GM12878 (cell line): Measurements from ENCODE around the gene NCF2.

ENCODE experiments used
- FOXM1 ChIP-seq: IDR thresholded peaks from 2 replicates; pipeline ENCODE4 v1.6.1; 2012; ENCODE audit warnings: low read depth, mild to moderate bottlenecking, inconsistent platforms, low read length, moderate library complexity
- IRF5 ChIP-seq: fragments of 450-650 bp; IDR thresholded peaks from 2 replicates; pipeline ENCODE4 v1.6.1; 2017; ENCODE audit warnings: borderline replicate concordance
- POLR2A ChIP-seq: IDR thresholded peaks from 2 replicates; pipeline ENCODE4 v1.6.1; 2011; ENCODE audit warnings: low read depth, mild to moderate bottlenecking, low read length
- RFX5 ChIP-seq: IDR thresholded peaks from 2 replicates; pipeline ENCODE4 v1.6.1; 2011; ENCODE audit warnings: low read depth, low read length, improper control_type of control experiment
- SP1 ChIP-seq: IDR thresholded peaks from one replicate; pipeline ENCODE4 v1.6.1; 2011; ENCODE audit warnings: low read depth, low read length
- TARDBP ChIP-seq: IDR thresholded peaks from 2 replicates; pipeline ENCODE4 v1.6.1; 2016; ENCODE audit warnings: borderline replicate concordance
- ZNF384 ChIP-seq: IDR thresholded peaks from 2 replicates; pipeline ENCODE4 v1.6.1; 2012; ENCODE audit warnings: low read depth, mild to moderate bottlenecking, low read length, improper control_type of control experiment, borderline replicate concordance
- ZNF622 ChIP-seq: fragments of 450-650 bp; IDR thresholded peaks from 2 replicates; pipeline ENCODE4 v1.6.1; 2017; ENCODE audit warnings: mild to moderate bottlenecking, inconsistent platforms
- TF ChIP-seq, protein P1 (sequence below), 3 experiments: IDR thresholded peaks in 2 of 3; conservative IDR thresholded peaks in 1 of 3; 2 replicates each; pipeline ENCODE4 v1.5.1; 2011; ENCODE audit warnings: low read depth in 3 of 3, low read length in 3 of 3, mild to moderate bottlenecking in 3 of 3, control low read depth in 2 of 3, moderate library complexity in 2 of 3, inconsistent platforms in 1 of 3, mixed read lengths in 1 of 3; ENCODE audit not compliant: control insufficient read depth in 2 of 3, insufficient read depth in 1 of 3; ENCODE audit errors: extremely low read depth in 1 of 3
- TF ChIP-seq, protein P2 (sequence below): fragments of 450-650 bp; IDR thresholded peaks from 2 replicates; pipeline ENCODE4 v1.6.1; 2016; ENCODE audit warnings: mild to moderate bottlenecking

GRCh38 chr1:183544598-183545297, 45.5 kb downstream of the NCF2 start:
- no peak for TF ChIP-seq SP1
- TF ChIP-seq ZNF622: no peak
- TF ChIP-seq, protein P1, sequence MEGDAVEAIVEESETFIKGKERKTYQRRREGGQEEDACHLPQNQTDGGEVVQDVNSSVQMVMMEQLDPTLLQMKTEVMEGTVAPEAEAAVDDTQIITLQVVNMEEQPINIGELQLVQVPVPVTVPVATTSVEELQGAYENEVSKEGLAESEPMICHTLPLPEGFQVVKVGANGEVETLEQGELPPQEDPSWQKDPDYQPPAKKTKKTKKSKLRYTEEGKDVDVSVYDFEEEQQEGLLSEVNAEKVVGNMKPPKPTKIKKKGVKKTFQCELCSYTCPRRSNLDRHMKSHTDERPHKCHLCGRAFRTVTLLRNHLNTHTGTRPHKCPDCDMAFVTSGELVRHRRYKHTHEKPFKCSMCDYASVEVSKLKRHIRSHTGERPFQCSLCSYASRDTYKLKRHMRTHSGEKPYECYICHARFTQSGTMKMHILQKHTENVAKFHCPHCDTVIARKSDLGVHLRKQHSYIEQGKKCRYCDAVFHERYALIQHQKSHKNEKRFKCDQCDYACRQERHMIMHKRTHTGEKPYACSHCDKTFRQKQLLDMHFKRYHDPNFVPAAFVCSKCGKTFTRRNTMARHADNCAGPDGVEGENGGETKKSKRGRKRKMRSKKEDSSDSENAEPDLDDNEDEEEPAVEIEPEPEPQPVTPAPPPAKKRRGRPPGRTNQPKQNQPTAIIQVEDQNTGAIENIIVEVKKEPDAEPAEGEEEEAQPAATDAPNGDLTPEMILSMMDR (IDR thresholded peaks at IDR 0.05 in 2 of 3, conservative IDR thresholded peaks at IDR 0.05 in 1 of 3; ENCODE audit: control insufficient read depth in 2 of 3, extremely low read depth in 1 of 3, insufficient read depth in 1 of 3, low read depth in 3 of 3, low read length in 3 of 3): no peak
- TF ChIP-seq TARDBP: no peak
- TF ChIP-seq FOXM1: no peak
- no peak for TF ChIP-seq IRF5
- TF ChIP-seq RFX5: no peak
- no peak for TF ChIP-seq POLR2A
- TF ChIP-seq ZNF384: no peak
- TF ChIP-seq, protein P2, sequence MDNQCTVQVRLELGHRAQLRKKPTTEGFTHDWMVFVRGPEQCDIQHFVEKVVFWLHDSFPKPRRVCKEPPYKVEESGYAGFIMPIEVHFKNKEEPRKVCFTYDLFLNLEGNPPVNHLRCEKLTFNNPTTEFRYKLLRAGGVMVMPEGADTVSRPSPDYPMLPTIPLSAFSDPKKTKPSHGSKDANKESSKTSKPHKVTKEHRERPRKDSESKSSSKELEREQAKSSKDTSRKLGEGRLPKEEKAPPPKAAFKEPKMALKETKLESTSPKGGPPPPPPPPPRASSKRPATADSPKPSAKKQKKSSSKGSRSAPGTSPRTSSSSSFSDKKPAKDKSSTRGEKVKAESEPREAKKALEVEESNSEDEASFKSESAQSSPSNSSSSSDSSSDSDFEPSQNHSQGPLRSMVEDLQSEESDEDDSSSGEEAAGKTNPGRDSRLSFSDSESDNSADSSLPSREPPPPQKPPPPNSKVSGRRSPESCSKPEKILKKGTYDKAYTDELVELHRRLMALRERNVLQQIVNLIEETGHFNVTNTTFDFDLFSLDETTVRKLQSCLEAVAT: no peak
